H9 (cell line): ENCODE measurements around the gene ABCA13. TPM values are rescaled to one million over a fixed set of nuclear protein-coding genes. Genes with fewer than 3 reads are reported as not detected.

ENCODE experiments used
- DNase-seq: peaks from one replicate; pipeline ENCODE4 v3.0.0-alpha.2; 2017
- H2AFZ ChIP-seq: one replicate; pipeline ENCODE4 v1.6.1; 2013; ENCODE audit warnings: mild to moderate bottlenecking, low read length, control low read depth, moderate library complexity
- H2AK5ac ChIP-seq: 2 replicates; pipeline ENCODE4 v1.6.1; 2013; ENCODE audit warnings: low read length, control low read depth, mixed read lengths; ENCODE audit not compliant: insufficient read length
- H2BK120ac ChIP-seq: one replicate; pipeline ENCODE4 v1.6.1; 2013; ENCODE audit warnings: low read depth, mild to moderate bottlenecking, low read length, control low read depth, inconsistent platforms; ENCODE audit not compliant: poor library complexity, severe bottlenecking
- H2BK12ac ChIP-seq: 2 replicates; pipeline ENCODE4 v1.6.1; 2013; ENCODE audit warnings: low read length, control low read depth, mixed read lengths, low read depth; ENCODE audit not compliant: insufficient read length
- H2BK15ac ChIP-seq: 2 replicates; pipeline ENCODE4 v1.6.1; 2013; ENCODE audit warnings: low read depth, low read length, control low read depth
- H2BK20ac ChIP-seq: one replicate; pipeline ENCODE4 v1.6.1; 2013; ENCODE audit warnings: low read depth, mild to moderate bottlenecking, low read length, control low read depth, inconsistent platforms; ENCODE audit not compliant: poor library complexity, severe bottlenecking
- H2BK5ac ChIP-seq: 2 replicates; pipeline ENCODE4 v1.6.1; 2013; ENCODE audit warnings: low read length, control low read depth, mixed read lengths; ENCODE audit not compliant: insufficient read length
- H3K14ac ChIP-seq: 2 replicates; pipeline ENCODE4 v1.6.1; 2013; ENCODE audit warnings: low read length, control low read depth; ENCODE audit not compliant: insufficient read depth
- H3K18ac ChIP-seq: 2 replicates; pipeline ENCODE4 v1.6.1; 2013; ENCODE audit warnings: low read depth, mild to moderate bottlenecking, mixed read lengths, low read length, control low read depth; ENCODE audit not compliant: insufficient read length
- H3K23ac ChIP-seq: 2 replicates; pipeline ENCODE4 v1.6.1; 2013; ENCODE audit warnings: low read length, control low read depth, mixed read lengths, low read depth; ENCODE audit not compliant: insufficient read length
- H3K23me2 ChIP-seq: 2 replicates; pipeline ENCODE4 v1.6.1; 2013; ENCODE audit warnings: low read depth, mild to moderate bottlenecking, mixed read lengths, low read length, control low read depth; ENCODE audit not compliant: insufficient read length, poor library complexity, severe bottlenecking
- H3K27ac ChIP-seq: 2 replicates; pipeline ENCODE4 v1.5.1; 2013; ENCODE audit warnings: low read length, control low read depth, mixed read lengths, low read depth; ENCODE audit not compliant: insufficient read length
- H3K27me3 ChIP-seq: 2 replicates; pipeline ENCODE4 v1.6.1; 2013; ENCODE audit warnings: low read length, control low read depth, inconsistent platforms; ENCODE audit not compliant: insufficient read depth
- H3K4ac ChIP-seq: 2 replicates; pipeline ENCODE4 v1.6.1; 2013; ENCODE audit warnings: low read depth, mild to moderate bottlenecking, control low read depth, inconsistent platforms, low read length, moderate library complexity
- H3K4me1 ChIP-seq: 2 replicates; pipeline ENCODE4 v1.6.1; 2013; ENCODE audit warnings: low read length, control low read depth, inconsistent platforms; ENCODE audit not compliant: insufficient read depth
- H3K4me2 ChIP-seq: 2 replicates; pipeline ENCODE4 v1.6.1; 2013; ENCODE audit warnings: low read length, control low read depth, mixed read lengths; ENCODE audit not compliant: insufficient read length, insufficient read depth
- H3K56ac ChIP-seq: 2 replicates; pipeline ENCODE4 v1.6.1; 2013; ENCODE audit warnings: low read depth, mild to moderate bottlenecking, mixed read lengths, low read length, control low read depth; ENCODE audit not compliant: insufficient read length
- H3K79me1 ChIP-seq: 2 replicates; pipeline ENCODE4 v1.6.1; 2013; ENCODE audit warnings: low read depth, mild to moderate bottlenecking, moderate library complexity, low read length, control low read depth, inconsistent platforms; ENCODE audit not compliant: insufficient read depth, poor library complexity, severe bottlenecking
- H3K79me2 ChIP-seq: 2 replicates; pipeline ENCODE4 v1.6.1; 2013; ENCODE audit warnings: low read length, control low read depth, inconsistent platforms; ENCODE audit not compliant: insufficient read depth
- H3K9ac ChIP-seq: 2 replicates; pipeline ENCODE4 v1.6.1; 2013; ENCODE audit warnings: low read length, control low read depth, mixed read lengths; ENCODE audit not compliant: insufficient read length; ENCODE audit errors: extremely low read depth
- H3K9me3 ChIP-seq: one replicate; pipeline ENCODE4 v1.6.1; 2013; ENCODE audit warnings: low read depth, low read length, inconsistent platforms; ENCODE audit not compliant: control insufficient read depth
- H3T11ph ChIP-seq: one replicate; pipeline ENCODE4 v1.6.1; 2013; ENCODE audit warnings: mild to moderate bottlenecking, low read length, control low read depth, inconsistent platforms
- H4K20me1 ChIP-seq: one replicate; pipeline ENCODE4 v1.6.1; 2013; ENCODE audit not compliant: control insufficient read depth, insufficient read length, insufficient read depth
- H4K5ac ChIP-seq: 2 replicates; pipeline ENCODE4 v1.6.1; 2013; ENCODE audit warnings: low read depth, mild to moderate bottlenecking, mixed read lengths, low read length, control low read depth; ENCODE audit not compliant: insufficient read length
- H4K8ac ChIP-seq: replicated peaks from 2 replicates; pipeline ENCODE4 v1.6.1; 2013; ENCODE audit warnings: low read length, control low read depth, mixed read lengths, low read depth; ENCODE audit not compliant: insufficient read length
- H4K91ac ChIP-seq: 2 replicates; pipeline ENCODE4 v1.6.1; 2013; ENCODE audit warnings: low read depth, mild to moderate bottlenecking, moderate library complexity, mixed read lengths, low read length, control low read depth; ENCODE audit not compliant: insufficient read length
- H3K27ac Mint-ChIP-seq, 3 experiments: 2 replicates in 2 of 3; 3 replicates in 1 of 3; pipeline ENCODE4 v1.8.0; 2020 to 2021; ENCODE audit warnings: mixed read lengths in 3 of 3, mild to moderate bottlenecking in 1 of 3, moderate library complexity in 1 of 3
- H3K27me3 Mint-ChIP-seq: 2 replicates; pipeline ENCODE4 v1.8.0; 2021; ENCODE audit warnings: low read depth, mild to moderate bottlenecking, moderate library complexity, mixed read lengths
- H3K36me3 Mint-ChIP-seq, 3 experiments: 2 replicates in 2 of 3; 3 replicates in 1 of 3; pipeline ENCODE4 v1.8.0; 2020 to 2021; ENCODE audit warnings: low read depth in 3 of 3, mixed read lengths in 3 of 3; ENCODE audit not compliant: insufficient read depth in 1 of 3
- H3K4me1 Mint-ChIP-seq, 2 experiments: 2 replicates each; pipeline ENCODE4 v1.8.0; 2020; ENCODE audit warnings: mixed read lengths in 2 of 2
- H3K4me3 Mint-ChIP-seq, 2 experiments: 2 replicates in 1 of 2; 3 replicates in 1 of 2; pipeline ENCODE4 v1.8.0; 2020 to 2021; ENCODE audit warnings: mild to moderate bottlenecking in 2 of 2, mixed read lengths in 2 of 2, moderate library complexity in 1 of 2
- H3K9me3 Mint-ChIP-seq, 2 experiments: 2 replicates in 1 of 2; 3 replicates in 1 of 2; pipeline ENCODE4 v1.8.0; 2020; ENCODE audit warnings: mild to moderate bottlenecking in 2 of 2, mixed read lengths in 2 of 2, moderate library complexity in 1 of 2
- WGBS: extraction: QIAGEN DNeasy Blood & Tissue Kit; methylation state at CpG from one replicate; pipeline ENCODE4 v1.1.7; 2013; ENCODE audit warnings: missing lambda C conversion rate, low lambda C conversion rate, mixed read lengths; ENCODE audit not compliant: insufficient read length; ENCODE audit errors: extremely low coverage; 5-methylcytosine and 5-hydroxymethylcytosine counted together
- total RNA-seq: library from RNA; stranded (reverse); gene quantifications from 2 replicates; pipeline ENCODE4 v1.2.1, GENCODE V29; 2021
- TF ChIP-seq, protein P1 (sequence below): fragments of 200-600 bp; sonication (generic); conservative IDR thresholded peaks from 3 replicates; pipeline ENCODE4 v1.8.0; 2021; ENCODE audit warnings: antibody characterized with exemption, mild to moderate bottlenecking

Gene ABCA13
- total RNA-seq, 1 experiment from 2014 or later: 0.11 TPM

- Histone ChIP-seq H3K9ac (no peak overlapping the region), H3K14ac (no peak overlapping the region), H2BK120ac (no peak overlapping the region), H2BK12ac (no peak overlapping the region), H3K23ac (no peak overlapping the region), H3K79me1 (no peaks in the 10 kb centered on the region), H2BK15ac (no peak overlapping the region), H2BK20ac (no peak overlapping the region), H3K27ac (no peak overlapping the region), H3T11ph (no peak overlapping the region), H3K4me2 (no peak overlapping the region), H2AK5ac (no peak overlapping the region), H2BK5ac (no peak overlapping the region), H4K91ac (no peak overlapping the region), H4K8ac (no peak overlapping the region), H3K18ac (no peak overlapping the region), H4K20me1 (no peaks in the 10 kb centered on the region), H3K4ac (no peak overlapping the region), H4K5ac (no peak overlapping the region), H3K56ac (no peak overlapping the region), H2AFZ (no peak overlapping the region), H3K23me2 (no peaks in the 10 kb centered on the region), H3K9me3 (no peaks in the 10 kb centered on the region), H3K27me3 (no peaks in the 10 kb centered on the region), H3K4me1 (no peaks in the 10 kb centered on the region), H3K79me2 (no peaks in the 10 kb centered on the region)
- TF ChIP-seq, protein P1, sequence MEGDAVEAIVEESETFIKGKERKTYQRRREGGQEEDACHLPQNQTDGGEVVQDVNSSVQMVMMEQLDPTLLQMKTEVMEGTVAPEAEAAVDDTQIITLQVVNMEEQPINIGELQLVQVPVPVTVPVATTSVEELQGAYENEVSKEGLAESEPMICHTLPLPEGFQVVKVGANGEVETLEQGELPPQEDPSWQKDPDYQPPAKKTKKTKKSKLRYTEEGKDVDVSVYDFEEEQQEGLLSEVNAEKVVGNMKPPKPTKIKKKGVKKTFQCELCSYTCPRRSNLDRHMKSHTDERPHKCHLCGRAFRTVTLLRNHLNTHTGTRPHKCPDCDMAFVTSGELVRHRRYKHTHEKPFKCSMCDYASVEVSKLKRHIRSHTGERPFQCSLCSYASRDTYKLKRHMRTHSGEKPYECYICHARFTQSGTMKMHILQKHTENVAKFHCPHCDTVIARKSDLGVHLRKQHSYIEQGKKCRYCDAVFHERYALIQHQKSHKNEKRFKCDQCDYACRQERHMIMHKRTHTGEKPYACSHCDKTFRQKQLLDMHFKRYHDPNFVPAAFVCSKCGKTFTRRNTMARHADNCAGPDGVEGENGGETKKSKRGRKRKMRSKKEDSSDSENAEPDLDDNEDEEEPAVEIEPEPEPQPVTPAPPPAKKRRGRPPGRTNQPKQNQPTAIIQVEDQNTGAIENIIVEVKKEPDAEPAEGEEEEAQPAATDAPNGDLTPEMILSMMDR: no peak
- no peaks in the 10 kb centered on the region for H3K27me3 Mint-ChIP-seq
- peaks cover 0 to 2% of the 10 kb centered on the region in 2 experiments; a peak in 1 of 5 replicates for H3K9me3 Mint-ChIP-seq
- H3K4me1 Mint-ChIP-seq: peaks cover 0 to 5% of the 10 kb centered on the region in 2 experiments; a peak in 2 of 4 replicates
- no peaks in the 10 kb centered on the region for H3K36me3 Mint-ChIP-seq
- no CpG with 5 or more reads among the region's 4 CpGs for WGBS
- H3K27ac Mint-ChIP-seq: no peak overlapping the region
- no peak overlapping the region for H3K4me3 Mint-ChIP-seq
- no peak for DNase-seq
Measured at GRCh38 chr7:48627164-48627563, 455.9 kb downstream of the ABCA13 start.
